H9 (cell line): ENCODE results near the gene NRXN3. TPM values are rescaled to one million over a fixed set of nuclear protein-coding genes. Genes with fewer than 3 reads are reported as not detected.

Experiments
- DNase-seq: peaks from one replicate; pipeline ENCODE4 v3.0.0-alpha.2; 2017
- H2AFZ ChIP-seq: one replicate; pipeline ENCODE4 v1.6.1; 2013; ENCODE audit warnings: mild to moderate bottlenecking, low read length, control low read depth, moderate library complexity
- H2AK5ac ChIP-seq: 2 replicates; pipeline ENCODE4 v1.6.1; 2013; ENCODE audit warnings: low read length, control low read depth, mixed read lengths; ENCODE audit not compliant: insufficient read length
- H2BK120ac ChIP-seq: one replicate; pipeline ENCODE4 v1.6.1; 2013; ENCODE audit warnings: low read depth, mild to moderate bottlenecking, low read length, control low read depth, inconsistent platforms; ENCODE audit not compliant: poor library complexity, severe bottlenecking
- H2BK12ac ChIP-seq: 2 replicates; pipeline ENCODE4 v1.6.1; 2013; ENCODE audit warnings: low read length, control low read depth, mixed read lengths, low read depth; ENCODE audit not compliant: insufficient read length
- H2BK15ac ChIP-seq: 2 replicates; pipeline ENCODE4 v1.6.1; 2013; ENCODE audit warnings: low read depth, low read length, control low read depth
- H2BK20ac ChIP-seq: one replicate; pipeline ENCODE4 v1.6.1; 2013; ENCODE audit warnings: low read depth, mild to moderate bottlenecking, low read length, control low read depth, inconsistent platforms; ENCODE audit not compliant: poor library complexity, severe bottlenecking
- H2BK5ac ChIP-seq: 2 replicates; pipeline ENCODE4 v1.6.1; 2013; ENCODE audit warnings: low read length, control low read depth, mixed read lengths; ENCODE audit not compliant: insufficient read length
- H3K14ac ChIP-seq: 2 replicates; pipeline ENCODE4 v1.6.1; 2013; ENCODE audit warnings: low read length, control low read depth; ENCODE audit not compliant: insufficient read depth
- H3K18ac ChIP-seq: 2 replicates; pipeline ENCODE4 v1.6.1; 2013; ENCODE audit warnings: low read depth, mild to moderate bottlenecking, mixed read lengths, low read length, control low read depth; ENCODE audit not compliant: insufficient read length
- H3K23ac ChIP-seq: 2 replicates; pipeline ENCODE4 v1.6.1; 2013; ENCODE audit warnings: low read length, control low read depth, mixed read lengths, low read depth; ENCODE audit not compliant: insufficient read length
- H3K23me2 ChIP-seq: 2 replicates; pipeline ENCODE4 v1.6.1; 2013; ENCODE audit warnings: low read depth, mild to moderate bottlenecking, mixed read lengths, low read length, control low read depth; ENCODE audit not compliant: insufficient read length, poor library complexity, severe bottlenecking
- H3K27ac ChIP-seq: 2 replicates; pipeline ENCODE4 v1.5.1; 2013; ENCODE audit warnings: low read length, control low read depth, mixed read lengths, low read depth; ENCODE audit not compliant: insufficient read length
- H3K27me3 ChIP-seq: 2 replicates; pipeline ENCODE4 v1.6.1; 2013; ENCODE audit warnings: low read length, control low read depth, inconsistent platforms; ENCODE audit not compliant: insufficient read depth
- H3K4ac ChIP-seq: 2 replicates; pipeline ENCODE4 v1.6.1; 2013; ENCODE audit warnings: low read depth, mild to moderate bottlenecking, control low read depth, inconsistent platforms, low read length, moderate library complexity
- H3K4me1 ChIP-seq: 2 replicates; pipeline ENCODE4 v1.6.1; 2013; ENCODE audit warnings: low read length, control low read depth, inconsistent platforms; ENCODE audit not compliant: insufficient read depth
- H3K4me2 ChIP-seq: 2 replicates; pipeline ENCODE4 v1.6.1; 2013; ENCODE audit warnings: low read length, control low read depth, mixed read lengths; ENCODE audit not compliant: insufficient read length, insufficient read depth
- H3K56ac ChIP-seq: 2 replicates; pipeline ENCODE4 v1.6.1; 2013; ENCODE audit warnings: low read depth, mild to moderate bottlenecking, mixed read lengths, low read length, control low read depth; ENCODE audit not compliant: insufficient read length
- H3K79me1 ChIP-seq: 2 replicates; pipeline ENCODE4 v1.6.1; 2013; ENCODE audit warnings: low read depth, mild to moderate bottlenecking, moderate library complexity, low read length, control low read depth, inconsistent platforms; ENCODE audit not compliant: insufficient read depth, poor library complexity, severe bottlenecking
- H3K79me2 ChIP-seq: 2 replicates; pipeline ENCODE4 v1.6.1; 2013; ENCODE audit warnings: low read length, control low read depth, inconsistent platforms; ENCODE audit not compliant: insufficient read depth
- H3K9ac ChIP-seq: 2 replicates; pipeline ENCODE4 v1.6.1; 2013; ENCODE audit warnings: low read length, control low read depth, mixed read lengths; ENCODE audit not compliant: insufficient read length; ENCODE audit errors: extremely low read depth
- H3K9me3 ChIP-seq: one replicate; pipeline ENCODE4 v1.6.1; 2013; ENCODE audit warnings: low read depth, low read length, inconsistent platforms; ENCODE audit not compliant: control insufficient read depth
- H3T11ph ChIP-seq: one replicate; pipeline ENCODE4 v1.6.1; 2013; ENCODE audit warnings: mild to moderate bottlenecking, low read length, control low read depth, inconsistent platforms
- H4K20me1 ChIP-seq: one replicate; pipeline ENCODE4 v1.6.1; 2013; ENCODE audit not compliant: control insufficient read depth, insufficient read length, insufficient read depth
- H4K5ac ChIP-seq: 2 replicates; pipeline ENCODE4 v1.6.1; 2013; ENCODE audit warnings: low read depth, mild to moderate bottlenecking, mixed read lengths, low read length, control low read depth; ENCODE audit not compliant: insufficient read length
- H4K8ac ChIP-seq: replicated peaks from 2 replicates; pipeline ENCODE4 v1.6.1; 2013; ENCODE audit warnings: low read length, control low read depth, mixed read lengths, low read depth; ENCODE audit not compliant: insufficient read length
- H4K91ac ChIP-seq: 2 replicates; pipeline ENCODE4 v1.6.1; 2013; ENCODE audit warnings: low read depth, mild to moderate bottlenecking, moderate library complexity, mixed read lengths, low read length, control low read depth; ENCODE audit not compliant: insufficient read length
- H3K27ac Mint-ChIP-seq, 3 experiments: 2 replicates in 2 of 3; 3 replicates in 1 of 3; pipeline ENCODE4 v1.8.0; 2020 to 2021; ENCODE audit warnings: mixed read lengths in 3 of 3, mild to moderate bottlenecking in 1 of 3, moderate library complexity in 1 of 3
- H3K27me3 Mint-ChIP-seq: 2 replicates; pipeline ENCODE4 v1.8.0; 2021; ENCODE audit warnings: low read depth, mild to moderate bottlenecking, moderate library complexity, mixed read lengths
- H3K36me3 Mint-ChIP-seq, 3 experiments: 2 replicates in 2 of 3; 3 replicates in 1 of 3; pipeline ENCODE4 v1.8.0; 2020 to 2021; ENCODE audit warnings: low read depth in 3 of 3, mixed read lengths in 3 of 3; ENCODE audit not compliant: insufficient read depth in 1 of 3
- H3K4me1 Mint-ChIP-seq, 2 experiments: 2 replicates each; pipeline ENCODE4 v1.8.0; 2020; ENCODE audit warnings: mixed read lengths in 2 of 2
- H3K4me3 Mint-ChIP-seq, 2 experiments: 2 replicates in 1 of 2; 3 replicates in 1 of 2; pipeline ENCODE4 v1.8.0; 2020 to 2021; ENCODE audit warnings: mild to moderate bottlenecking in 2 of 2, mixed read lengths in 2 of 2, moderate library complexity in 1 of 2
- H3K9me3 Mint-ChIP-seq, 2 experiments: 2 replicates in 1 of 2; 3 replicates in 1 of 2; pipeline ENCODE4 v1.8.0; 2020; ENCODE audit warnings: mild to moderate bottlenecking in 2 of 2, mixed read lengths in 2 of 2, moderate library complexity in 1 of 2
- WGBS: extraction: QIAGEN DNeasy Blood & Tissue Kit; methylation state at CpG from one replicate; pipeline ENCODE4 v1.1.7; 2013; ENCODE audit warnings: missing lambda C conversion rate, low lambda C conversion rate, mixed read lengths; ENCODE audit not compliant: insufficient read length; ENCODE audit errors: extremely low coverage; 5-methylcytosine and 5-hydroxymethylcytosine counted together
- total RNA-seq: library from RNA; stranded (reverse); gene quantifications from 2 replicates; pipeline ENCODE4 v1.2.1, GENCODE V29; 2021
- TF ChIP-seq, protein P1 (sequence below): fragments of 200-600 bp; sonication (generic); conservative IDR thresholded peaks from 3 replicates; pipeline ENCODE4 v1.8.0; 2021; ENCODE audit warnings: antibody characterized with exemption, mild to moderate bottlenecking

The NRXN3 gene
- total RNA-seq, 1 experiment from 2014 or later, result 1.8 TPM

DNA sequence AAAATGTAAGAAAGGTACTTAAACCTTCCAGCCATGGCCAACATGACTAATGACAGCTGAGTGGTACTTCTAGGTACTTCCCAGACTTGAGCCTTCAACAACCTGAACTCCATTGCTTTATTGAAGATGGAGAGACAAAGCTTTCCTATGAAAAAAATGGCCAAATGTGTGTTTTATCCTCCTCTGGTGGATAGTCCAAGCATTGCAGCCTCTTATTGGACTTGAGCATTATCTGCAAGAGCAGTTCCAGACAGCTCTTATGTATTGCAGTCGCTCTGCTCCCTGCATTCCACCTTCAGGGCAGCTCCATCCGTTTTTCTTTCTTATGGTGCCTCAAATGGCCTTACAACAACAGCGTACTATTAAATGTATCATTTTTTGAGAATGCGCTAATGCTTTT is 588.2 kb downstream of the NRXN3 start:
- Mint-ChIP-seq H3K4me3 (no peak overlapping the region), H3K4me1 (peaks cover 12% of the 10 kb centered on the region in 2 experiments), H3K9me3 (no peaks in the 10 kb centered on the region), H3K27ac (no peak overlapping the region), H3K27me3 (no peaks in the 10 kb centered on the region), H3K36me3 (no peaks in the 10 kb centered on the region)
- no peak overlapping the region for H4K91ac ChIP-seq
- no peak overlapping the region for H3T11ph ChIP-seq
- H3K4ac ChIP-seq, result no peak overlapping the region
- H2BK120ac ChIP-seq, result no peak overlapping the region
- no peak overlapping the region for H2BK15ac ChIP-seq
- no peaks in the 10 kb centered on the region for H3K79me1 ChIP-seq
- no peak overlapping the region for H3K4me2 ChIP-seq
- no peak for DNase-seq
- H2BK20ac ChIP-seq, result no peak overlapping the region
- no peaks in the 10 kb centered on the region for H3K79me2 ChIP-seq
- no peak overlapping the region for H3K14ac ChIP-seq
- no peak overlapping the region for H2AFZ ChIP-seq
- no peak overlapping the region for H3K56ac ChIP-seq
- H3K18ac ChIP-seq, result no peak overlapping the region
- no peak overlapping the region for H2BK5ac ChIP-seq
- H4K5ac ChIP-seq, result no peak overlapping the region
- no CpG with 5 or more reads among the region's 4 CpGs for WGBS
- no peak overlapping the region for H3K23ac ChIP-seq
- no peak overlapping the region for H4K8ac ChIP-seq
- H3K27ac ChIP-seq, result no peak overlapping the region
- H2AK5ac ChIP-seq, result no peak overlapping the region
- H3K4me1 ChIP-seq, result no peaks in the 10 kb centered on the region; the same call in 1 of the 2 replicates
- H3K27me3 ChIP-seq, result no peaks in the 10 kb centered on the region
- H4K20me1 ChIP-seq, result no peaks in the 10 kb centered on the region
- H3K23me2 ChIP-seq, result no peaks in the 10 kb centered on the region
- no peak overlapping the region for H3K9ac ChIP-seq
- H3K9me3 ChIP-seq, result no peaks in the 10 kb centered on the region
- no peak overlapping the region for H2BK12ac ChIP-seq
- TF ChIP-seq, protein P1, sequence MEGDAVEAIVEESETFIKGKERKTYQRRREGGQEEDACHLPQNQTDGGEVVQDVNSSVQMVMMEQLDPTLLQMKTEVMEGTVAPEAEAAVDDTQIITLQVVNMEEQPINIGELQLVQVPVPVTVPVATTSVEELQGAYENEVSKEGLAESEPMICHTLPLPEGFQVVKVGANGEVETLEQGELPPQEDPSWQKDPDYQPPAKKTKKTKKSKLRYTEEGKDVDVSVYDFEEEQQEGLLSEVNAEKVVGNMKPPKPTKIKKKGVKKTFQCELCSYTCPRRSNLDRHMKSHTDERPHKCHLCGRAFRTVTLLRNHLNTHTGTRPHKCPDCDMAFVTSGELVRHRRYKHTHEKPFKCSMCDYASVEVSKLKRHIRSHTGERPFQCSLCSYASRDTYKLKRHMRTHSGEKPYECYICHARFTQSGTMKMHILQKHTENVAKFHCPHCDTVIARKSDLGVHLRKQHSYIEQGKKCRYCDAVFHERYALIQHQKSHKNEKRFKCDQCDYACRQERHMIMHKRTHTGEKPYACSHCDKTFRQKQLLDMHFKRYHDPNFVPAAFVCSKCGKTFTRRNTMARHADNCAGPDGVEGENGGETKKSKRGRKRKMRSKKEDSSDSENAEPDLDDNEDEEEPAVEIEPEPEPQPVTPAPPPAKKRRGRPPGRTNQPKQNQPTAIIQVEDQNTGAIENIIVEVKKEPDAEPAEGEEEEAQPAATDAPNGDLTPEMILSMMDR, result peak; percentile 73
